Hematopoietic multipotent progenitor cell treated with erythropoietin and hydrocortisone succinate and interleukin-3 and kit ligand, for 17 days (in vitro differentiated cells): Measurements from ENCODE around the gene PRAF2.

ENCODE experiments used
- DNase-seq: peaks from one replicate; pipeline ENCODE4 v3.0.0-alpha.2; 2015; ENCODE audit warnings: low spot score

Gene PRAF2

DNA sequence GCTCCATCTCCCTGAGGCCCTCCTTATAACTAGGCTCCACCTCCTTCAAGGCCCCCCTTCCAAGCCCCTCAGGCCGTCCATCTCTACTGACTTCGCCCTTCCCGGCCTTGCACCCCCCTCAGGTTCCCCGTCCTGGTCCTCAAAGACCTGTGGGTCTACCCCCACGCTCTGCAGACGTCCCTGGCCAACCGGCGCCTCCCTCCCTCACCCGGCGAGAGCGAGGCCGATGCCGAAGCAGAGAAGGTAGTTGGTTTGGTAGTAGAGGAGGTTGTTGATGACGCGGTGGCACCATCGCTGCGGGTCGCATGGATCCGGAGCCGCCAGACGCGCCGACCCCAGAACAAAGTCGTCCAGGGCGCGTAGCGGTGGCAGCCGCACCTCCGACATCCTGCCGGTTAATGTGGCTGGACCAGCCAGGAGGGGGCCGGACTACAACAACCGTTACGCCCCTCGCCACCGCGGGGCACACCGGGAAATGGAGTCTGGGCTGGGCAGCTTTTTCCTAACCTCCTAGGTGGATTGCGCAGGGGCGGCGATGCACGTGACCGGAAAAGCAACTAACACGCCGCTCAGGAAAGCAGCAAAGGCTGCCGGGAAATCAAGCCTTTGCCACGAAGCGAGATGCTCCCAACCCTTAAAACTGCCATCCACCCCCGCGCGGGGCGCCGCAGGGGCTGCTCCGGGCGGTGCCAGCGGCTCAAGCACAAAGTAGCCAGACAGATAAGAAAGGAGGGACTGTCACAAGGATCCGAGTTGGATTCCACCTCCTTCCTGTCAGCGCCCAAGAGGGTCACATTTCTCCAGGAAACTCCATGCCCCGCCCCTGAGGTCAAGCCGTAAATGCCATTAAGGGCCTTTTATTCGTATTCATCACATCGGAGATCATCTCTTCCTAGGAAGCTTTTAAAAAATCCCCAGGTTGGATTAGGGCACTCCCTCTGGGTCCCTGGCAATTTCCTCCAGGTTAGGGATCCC is at the start of gene PRAF2:
TSS of gene PRAF2 (minus strand) at position 402 of the 975 bp plus-strand sequence. CDS start at position 387, 15 bp downstream.
- DNase-seq, result peak; percentile 90

DNA sequence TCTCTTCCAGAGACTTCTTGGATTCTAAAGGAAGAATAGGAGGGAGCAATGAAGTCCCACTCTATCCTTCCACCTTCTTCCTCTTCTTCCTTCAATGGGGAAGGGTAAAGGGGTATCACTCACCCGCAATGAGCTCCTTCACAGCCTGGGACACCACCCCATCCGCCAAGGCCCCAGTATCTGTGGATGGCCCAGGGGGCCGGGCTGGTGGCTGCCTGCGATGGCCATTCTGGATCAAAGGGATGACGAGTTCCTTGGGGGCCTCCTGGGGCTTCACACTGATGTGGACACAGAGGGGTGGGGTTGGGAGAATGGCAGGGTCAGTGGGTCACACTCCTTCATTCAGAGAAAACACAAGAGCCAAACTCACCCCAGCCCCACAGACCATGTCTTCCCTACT is 48.7 kb upstream of the PRAF2 start:
- no peak for DNase-seq

DNA sequence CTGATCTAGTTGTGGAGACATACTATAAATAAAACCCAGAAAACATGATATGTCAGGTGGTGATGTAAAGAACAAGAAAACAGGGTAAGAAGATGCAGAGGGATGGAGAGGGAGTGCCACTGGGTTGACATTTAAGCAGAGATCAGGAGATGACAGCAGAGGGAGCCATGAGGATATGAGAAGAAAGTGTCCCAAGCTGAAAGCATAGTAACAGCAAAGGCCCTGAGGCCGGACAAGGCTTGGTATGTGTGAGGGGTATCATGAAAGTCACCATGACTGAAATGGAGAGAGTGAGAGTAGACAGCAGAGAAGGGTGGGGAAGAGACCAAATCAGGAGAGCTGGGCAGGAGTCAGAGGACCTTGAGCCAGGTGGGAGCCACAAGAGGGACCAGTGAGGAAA is 46.3 kb upstream of the PRAF2 start:
- peak; percentile 47 for DNase-seq

DNA sequence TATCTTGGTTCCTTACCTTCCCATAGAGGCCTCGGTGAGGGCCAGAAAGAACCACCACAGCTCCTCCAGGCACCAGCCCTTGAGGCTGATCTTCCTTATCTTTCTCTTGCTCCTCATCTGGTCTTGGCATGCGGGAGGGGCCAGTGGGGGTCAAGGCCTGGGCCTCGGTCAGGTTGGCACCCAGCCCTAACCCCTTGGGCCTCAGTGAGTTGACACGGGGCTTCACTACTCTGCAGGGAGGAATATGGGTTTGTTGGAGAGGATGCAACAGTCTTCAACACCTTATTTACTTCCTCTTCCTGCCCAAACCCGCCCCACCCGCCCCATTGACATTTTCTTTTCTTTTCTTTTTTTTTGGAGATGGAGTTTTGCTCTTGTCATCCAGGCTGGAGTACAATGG is 43.8 kb upstream of the PRAF2 start:
- peak; percentile 32 for DNase-seq

- peak; percentile 51 for DNase-seq
Measured at GRCh38 chrX:49116716-49117115, 42.9 kb upstream of the PRAF2 start.

DNA sequence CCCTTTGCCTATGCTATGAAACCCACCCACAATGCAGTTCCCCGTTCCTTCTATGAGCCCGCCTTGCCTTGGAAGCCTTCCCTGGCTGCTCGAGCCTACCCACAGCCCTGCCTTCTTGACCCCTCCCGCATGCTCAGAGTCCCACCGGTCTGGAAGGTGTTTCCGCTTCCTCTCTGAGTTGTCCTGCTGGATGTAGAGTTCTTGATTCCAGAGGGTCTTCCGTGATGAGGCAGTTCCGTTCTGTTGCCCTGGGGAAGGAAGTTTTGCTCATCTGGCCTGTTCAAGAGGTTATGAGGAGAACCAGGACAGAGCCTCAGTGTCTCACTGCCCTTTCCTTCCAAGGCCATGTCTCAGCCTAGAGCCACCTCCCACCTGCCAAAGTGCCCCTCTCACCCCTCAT is 42.3 kb upstream of the PRAF2 start:
- no peak for DNase-seq

- no peak for DNase-seq
Measured at GRCh38 chrX:49111791-49112190, 38.0 kb upstream of the PRAF2 start.

- DNase-seq, result no peak
Measured at GRCh38 chrX:49110417-49110816, 36.6 kb upstream of the PRAF2 start.

- DNase-seq, result no peak
Measured at GRCh38 chrX:49108641-49109040, 34.8 kb upstream of the PRAF2 start.

- DNase-seq, result peak; percentile 48
Measured at GRCh38 chrX:49106930-49107329, 33.1 kb upstream of the PRAF2 start.

GRCh38 chrX:49106296-49106695 is 32.5 kb upstream of the PRAF2 start:
- DNase-seq, result no peak

- DNase-seq, result no peak
Measured at GRCh38 chrX:49103637-49104036, 29.8 kb upstream of the PRAF2 start.

GRCh38 chrX:49102190-49102589 is 28.4 kb upstream of the PRAF2 start:
- no peak for DNase-seq

- no peak for DNase-seq
Measured at GRCh38 chrX:49101629-49101984, 27.8 kb upstream of the PRAF2 start.

GRCh38 chrX:49100704-49101628 is 27.2 kb upstream of the PRAF2 start:
- DNase-seq, result peak; percentile 93

- no peak for DNase-seq
Measured at GRCh38 chrX:49096419-49096818, 22.6 kb upstream of the PRAF2 start.

DNA sequence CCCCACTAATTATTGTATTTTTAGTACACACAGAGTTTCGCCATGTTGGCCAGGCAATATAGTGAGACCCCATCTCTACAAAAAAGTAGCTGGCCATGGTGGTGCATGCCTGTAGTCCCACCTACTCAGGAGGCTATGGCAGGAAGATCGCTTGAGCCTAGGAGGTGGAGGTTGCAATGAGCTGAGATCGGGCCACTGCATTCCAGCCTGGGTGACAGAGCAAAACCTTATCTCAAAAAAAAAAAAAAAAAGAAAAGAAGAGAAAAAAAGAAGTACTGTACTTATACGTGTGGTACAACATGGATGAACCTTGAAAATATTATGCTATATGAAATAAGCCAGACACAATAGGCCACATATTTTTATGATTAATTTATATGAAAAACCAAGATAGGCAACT is 15.8 kb upstream of the PRAF2 start:
- peak; percentile 39 for DNase-seq

DNA sequence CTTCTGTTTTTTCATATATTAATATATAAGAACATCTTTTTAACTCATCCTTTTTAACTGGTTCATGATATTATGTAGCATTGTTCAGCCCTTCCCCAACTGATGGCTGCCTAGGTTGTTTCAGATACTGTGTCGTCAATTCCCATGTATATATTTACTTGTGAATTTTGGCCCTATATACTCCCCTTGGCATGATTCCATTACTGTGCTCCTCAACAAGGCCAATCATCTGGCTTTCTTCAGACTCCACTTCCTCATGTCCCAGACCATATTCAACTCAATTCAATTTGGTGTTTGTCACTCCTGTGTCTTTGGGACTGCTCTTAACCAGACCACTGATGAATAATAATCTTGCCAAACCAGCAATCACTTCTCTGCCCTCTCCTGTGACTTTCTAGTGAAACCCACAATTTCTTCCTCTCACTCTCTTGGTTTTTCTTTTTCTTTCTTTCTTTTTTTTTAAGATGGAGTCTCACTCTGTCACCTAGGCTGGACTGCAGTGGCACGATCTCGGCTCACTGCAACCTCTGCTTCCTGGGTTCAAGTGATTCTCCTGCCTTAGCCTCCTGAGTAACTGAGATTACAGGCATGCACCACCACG is 8.6 kb upstream of the PRAF2 start:
- peak; percentile 12 for DNase-seq

GRCh38 chrX:49079489-49080428 is 6.0 kb upstream of the PRAF2 start, which contains the start of gene WDR45:
Gene WDR45, minus strand, starts transcription at chrX:49079887. Its CDS starts 1,792 bp downstream, at chrX:49078095.
- DNase-seq, result peak; percentile 83

GRCh38 chrX:49077941-49078340 is 4.1 kb upstream of the PRAF2 start:
- no peak for DNase-seq

- DNase-seq, result no peak
Measured at GRCh38 chrX:49075347-49075746, 1.5 kb upstream of the PRAF2 start.
